NCI-H526 (cell line): Measurements from ENCODE around the gene BRIP1.
"Not testable (repeated sequence)": the region's sequence is repeated elsewhere in the genome, so short reads cannot be mapped to it uniquely, and the experiment has no call there.

Source experiments
- DNase-seq, 2 experiments: peaks; one replicate each; lab custom pipeline; 2025; lab: John Stamatoyannopoulos, UW

BRIP1 gene

DNA sequence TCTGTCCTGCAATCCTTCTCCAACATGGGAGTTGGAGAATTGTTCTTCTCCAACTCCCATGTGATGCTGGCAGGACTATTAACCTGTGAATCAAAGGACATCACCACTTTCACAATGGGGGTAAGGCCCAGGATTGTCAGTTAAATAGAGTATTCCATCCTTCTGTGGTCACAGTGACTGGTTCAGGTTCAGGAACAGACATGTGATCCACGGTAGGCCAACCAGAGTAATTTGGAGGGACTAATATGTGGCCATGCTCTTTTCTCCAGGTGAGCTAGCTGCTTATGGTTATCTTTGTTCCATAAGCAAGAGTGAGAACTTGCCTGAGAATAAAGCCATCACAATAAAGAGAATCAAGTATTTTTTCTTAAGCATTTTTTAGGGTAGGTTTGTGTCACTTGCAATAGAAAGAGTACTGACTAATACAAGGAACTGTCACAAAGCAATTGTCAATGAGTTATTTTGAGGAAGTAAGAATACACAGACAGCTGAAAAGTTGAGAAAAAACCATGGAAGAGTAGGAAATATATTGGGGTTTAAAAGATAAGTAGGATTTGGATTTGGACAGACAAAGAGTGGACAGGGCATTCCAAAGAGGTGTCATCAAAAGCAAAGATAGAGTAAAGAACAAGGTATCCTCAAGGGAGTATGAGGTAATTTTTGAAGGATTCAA is 63.4 kb downstream of the BRIP1 start:
- DNase-seq: no peak

DNA sequence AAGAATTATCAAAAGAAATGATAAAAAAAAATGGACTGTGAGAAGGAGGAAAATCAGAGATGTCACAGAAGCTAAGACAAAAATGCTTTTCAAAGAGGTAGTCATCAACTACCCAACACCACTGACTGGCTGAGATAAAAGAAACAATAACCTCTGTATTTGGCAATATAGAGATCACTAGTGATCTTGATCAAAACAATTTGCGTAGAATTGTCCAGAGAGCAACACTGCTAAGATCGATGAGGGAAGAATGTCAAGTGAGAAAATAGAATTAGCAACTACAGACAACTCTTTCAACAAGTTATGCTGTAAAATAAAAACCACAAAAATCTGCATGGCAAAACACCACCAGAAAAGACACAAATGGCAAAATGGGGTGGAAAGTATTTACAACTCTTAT is 66.0 kb downstream of the BRIP1 start:
- DNase-seq: no peak

DNA sequence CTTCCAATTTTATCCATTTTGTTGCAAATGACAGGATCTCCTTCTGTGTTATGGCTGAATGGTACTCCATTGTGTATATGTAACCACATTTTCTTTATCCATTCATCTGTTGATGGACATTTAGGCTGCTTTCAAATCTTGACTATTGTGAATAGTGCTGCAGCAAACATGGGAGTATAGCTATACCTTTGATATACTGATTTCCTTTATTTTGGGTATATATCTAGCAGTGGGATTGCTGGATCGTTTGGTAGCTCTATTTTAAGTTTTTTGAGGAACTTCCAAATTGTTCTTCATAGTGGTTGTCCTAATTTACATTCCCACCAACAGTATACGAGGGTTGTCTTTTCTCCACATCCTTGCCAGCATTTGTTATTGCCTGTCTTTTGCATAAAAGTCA is 67.8 kb downstream of the BRIP1 start:
- no peak for DNase-seq

DNA sequence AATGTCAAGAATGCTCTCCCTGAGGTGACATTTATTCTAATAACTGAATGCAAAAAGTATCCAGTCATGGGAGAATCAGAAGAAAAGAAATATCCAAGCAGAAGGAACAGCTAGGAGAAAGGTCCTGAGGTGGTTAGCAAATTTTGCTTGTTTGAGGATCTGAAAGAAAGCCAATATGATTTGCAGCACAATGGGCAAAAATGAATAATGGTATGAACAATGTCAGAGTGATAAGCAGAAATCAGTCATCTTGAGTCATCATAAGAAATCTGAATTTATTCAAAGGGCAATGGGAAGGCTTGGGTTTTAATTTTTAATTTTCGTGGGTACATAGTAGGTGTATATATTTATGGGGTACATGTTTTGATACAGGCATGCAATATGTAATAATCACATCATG is 68.5 kb downstream of the BRIP1 start:
- DNase-seq: no peak

DNA sequence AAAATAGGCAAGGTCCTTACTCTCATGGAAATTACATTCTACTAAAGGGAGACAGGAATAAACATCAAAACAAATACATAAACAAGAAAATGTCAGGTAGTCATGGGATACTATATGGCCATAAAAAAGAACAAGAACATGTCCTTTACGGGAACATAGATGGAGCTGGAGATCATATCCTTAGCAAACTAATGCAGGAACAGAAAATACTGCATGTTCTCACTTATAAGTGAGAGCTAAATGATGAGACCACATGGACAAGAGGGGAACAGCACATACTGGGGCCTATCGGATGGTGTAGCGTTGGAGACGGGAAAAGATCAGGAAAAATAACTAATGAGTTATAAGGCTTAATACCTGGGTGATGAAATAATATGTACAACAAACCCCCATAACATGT is 69.1 kb downstream of the BRIP1 start:
- DNase-seq: no peak

DNA sequence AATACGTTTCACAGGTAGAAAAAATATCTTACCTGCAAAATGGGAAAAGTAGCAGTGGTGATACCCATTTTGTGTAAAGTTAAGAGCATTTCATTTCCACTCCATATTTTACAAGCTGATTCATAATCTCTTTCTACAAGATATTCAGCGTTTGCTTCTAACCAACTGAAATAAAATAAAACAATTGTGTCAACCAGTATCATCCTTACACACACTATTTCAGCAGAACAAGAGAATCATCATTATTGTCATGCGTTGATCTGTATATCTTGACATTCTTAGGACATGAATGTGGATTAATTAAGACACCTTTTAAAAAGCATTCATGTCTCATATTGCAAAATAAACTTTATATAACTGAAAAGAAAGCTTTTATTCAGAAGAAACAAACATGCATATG is 69.8 kb downstream of the BRIP1 start:
- DNase-seq: no peak

DNA sequence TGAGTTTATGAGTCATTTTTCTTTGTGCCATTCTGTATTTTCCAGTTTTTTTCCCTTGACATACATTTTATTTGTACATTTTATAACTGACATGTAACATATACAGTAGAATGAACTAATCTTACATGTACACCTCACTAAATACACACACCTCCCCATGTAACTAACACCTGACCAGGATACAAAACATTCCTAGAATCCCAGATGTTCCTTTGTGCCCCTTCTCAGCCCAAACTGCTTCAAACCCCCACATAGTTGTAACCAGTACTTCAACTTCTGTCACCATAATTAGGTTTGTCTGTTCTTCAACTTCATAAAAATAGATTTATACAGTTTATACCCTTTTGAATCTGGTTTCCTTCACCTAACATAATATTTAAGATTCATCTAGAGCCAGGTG is 73.5 kb downstream of the BRIP1 start:
- DNase-seq: no peak

DNA sequence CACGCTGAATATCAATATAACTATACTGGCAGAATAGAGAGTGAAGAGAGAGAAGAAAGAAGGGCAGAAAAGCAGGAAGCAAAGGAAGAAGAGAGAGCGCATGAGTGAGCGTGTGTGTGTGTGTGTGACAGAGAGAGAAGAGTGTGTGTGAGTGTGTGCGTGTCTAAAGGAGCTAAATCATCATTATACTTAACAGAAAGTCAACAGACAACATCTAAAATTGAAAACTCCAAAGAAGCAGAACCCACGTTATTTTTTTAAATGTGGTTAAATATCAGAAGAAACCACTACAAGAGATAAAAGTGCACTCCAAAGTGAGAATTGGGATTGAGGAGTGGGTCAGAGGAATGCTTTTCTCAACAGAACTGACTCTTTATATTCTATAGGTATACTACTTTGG is 77.2 kb downstream of the BRIP1 start:
- no peak for DNase-seq

DNA sequence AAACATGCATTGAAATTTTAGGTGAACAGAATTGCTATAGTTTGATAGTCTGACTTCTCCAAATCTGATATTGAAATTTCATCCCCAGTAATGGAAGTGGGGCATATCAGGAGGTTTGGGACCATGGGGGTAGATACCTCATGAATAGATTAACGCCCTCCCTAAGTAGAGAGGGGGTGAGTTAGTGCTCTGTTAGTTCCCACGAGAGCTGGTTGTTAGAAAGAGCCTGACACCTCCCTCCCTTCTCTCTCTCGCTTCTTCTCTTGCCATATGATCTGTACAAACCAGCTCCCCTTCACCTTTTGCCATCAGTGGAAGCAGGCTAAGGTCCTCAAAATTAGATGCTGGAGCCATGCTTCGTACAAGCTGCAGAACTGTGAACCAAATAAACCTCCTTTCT is 78.8 kb downstream of the BRIP1 start:
- no peak for DNase-seq

DNA sequence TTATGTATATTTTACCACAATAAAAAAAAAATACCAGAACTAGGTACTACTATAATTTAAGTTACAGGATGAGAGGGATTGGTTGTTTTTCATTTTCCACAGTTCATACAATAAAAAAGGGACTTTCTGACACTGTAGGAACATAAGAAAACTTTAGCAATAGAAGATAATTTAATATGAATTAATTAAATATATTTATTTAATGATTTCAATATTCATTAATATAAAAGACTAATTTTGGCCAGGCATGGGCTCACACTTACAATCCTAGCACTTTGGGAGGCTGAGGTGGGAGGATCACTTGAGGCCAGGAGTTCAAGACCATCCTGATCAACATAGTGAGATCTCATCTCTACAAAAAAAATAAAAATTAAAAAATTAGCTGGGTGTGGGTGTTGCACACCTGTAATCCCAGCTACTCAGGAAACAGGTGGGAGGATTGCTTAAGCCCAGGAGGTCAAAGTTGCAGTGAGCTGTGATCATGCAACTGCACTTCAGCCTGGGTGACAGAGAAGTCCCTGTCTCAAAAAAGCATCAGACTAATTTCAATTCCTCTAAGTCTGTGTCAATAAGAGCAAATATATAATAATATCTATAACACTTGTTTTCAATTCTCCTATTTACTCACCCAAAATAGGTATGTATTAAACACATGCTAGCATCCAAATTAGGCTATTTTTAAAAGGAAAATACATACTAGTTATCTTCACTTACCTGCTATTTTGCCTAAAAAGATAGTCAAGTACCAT is 79.6 kb downstream of the BRIP1 start:
- no peak for DNase-seq

DNA sequence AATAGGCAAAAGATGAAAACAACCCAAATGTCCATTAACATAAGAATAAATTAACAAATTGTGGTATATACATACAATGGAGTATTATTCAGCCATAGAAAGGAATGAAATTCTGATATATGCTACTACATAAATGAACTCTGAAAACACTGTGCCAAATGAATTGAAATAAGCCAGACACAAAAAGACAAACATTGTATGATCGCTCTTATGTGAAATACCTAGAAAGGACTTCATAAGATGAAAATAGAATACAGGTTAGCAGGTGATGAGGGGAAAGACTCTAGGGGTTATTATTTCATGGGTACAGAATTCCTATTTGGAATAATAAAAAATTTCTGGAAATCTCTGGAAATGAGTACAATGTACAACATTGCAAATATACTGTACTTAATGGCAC is 80.2 kb downstream of the BRIP1 start:
- no peak for DNase-seq

DNA sequence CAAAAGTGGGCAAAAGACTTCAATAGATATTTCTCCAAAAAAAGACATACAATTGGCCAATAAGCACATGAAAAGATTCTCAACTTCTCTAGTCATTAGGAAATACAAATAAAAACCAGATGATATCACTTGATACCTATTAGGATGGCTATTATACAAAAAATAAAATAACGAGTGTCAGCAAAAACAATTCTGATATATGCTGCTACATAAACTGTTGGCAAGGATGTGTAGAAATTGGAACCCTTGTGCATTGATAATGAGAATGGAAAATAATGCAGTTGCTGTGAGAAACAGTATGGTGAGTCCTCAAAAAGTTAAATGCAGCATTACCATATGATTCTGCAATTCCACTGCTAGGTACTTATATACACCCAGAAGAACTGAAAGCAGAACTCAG is 80.6 kb downstream of the BRIP1 start:
- no peak for DNase-seq

DNA sequence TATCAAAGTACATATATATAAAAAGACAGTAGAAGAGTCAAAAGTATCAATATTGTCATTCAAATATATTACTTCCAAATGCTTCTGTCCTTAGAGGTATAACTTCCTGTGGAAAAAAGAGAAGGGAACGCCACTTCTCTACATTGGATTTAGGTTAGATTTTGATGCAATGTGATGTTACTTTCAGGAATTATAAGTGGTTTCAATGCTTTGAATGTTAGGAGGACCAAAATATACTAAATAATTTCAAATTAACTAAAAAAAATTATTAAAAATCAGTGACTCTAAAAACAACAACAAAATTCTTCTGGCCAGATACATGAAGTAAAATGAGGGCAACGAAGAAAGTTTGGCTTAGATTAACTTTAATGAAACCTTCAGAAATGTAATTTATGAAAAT is 88.0 kb downstream of the BRIP1 start:
- DNase-seq: no peak

DNA sequence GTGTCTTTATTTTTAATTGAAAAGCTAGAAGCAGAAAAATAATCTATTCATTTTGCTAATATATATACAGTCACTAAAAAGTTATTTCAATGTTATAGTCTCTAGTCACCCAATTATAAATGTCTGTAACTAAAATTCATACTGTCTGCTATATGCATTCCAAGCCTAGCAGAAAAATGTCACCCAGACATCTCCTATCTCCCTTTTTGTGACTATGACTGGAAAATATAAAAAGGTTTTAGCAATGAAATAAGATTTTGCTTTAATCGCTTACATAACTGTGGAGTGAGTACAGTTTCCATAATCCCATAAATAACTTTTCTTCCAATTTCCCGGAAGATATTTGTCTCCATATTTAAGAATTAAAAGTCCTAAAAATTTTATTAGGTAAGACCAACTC is 88.6 kb downstream of the BRIP1 start:
- DNase-seq: no peak

DNA sequence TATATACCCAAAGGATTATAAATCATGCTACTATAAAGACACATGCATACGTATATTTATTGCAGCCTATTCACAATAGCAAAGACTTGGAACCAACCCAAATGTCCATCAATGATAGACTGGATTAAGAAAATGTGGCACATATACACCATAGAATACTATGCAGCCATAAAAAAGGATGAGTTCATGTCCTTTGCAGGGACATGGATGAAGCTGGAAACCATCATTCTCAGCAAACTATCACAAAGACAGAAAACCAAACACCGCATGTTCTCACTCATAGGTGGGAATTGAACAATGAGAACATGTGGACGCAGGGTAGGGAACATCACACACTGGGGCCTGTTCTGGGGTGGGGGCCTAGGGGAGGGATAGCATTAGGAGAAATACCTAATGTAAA is 89.2 kb downstream of the BRIP1 start:
- not testable (repeated sequence) for DNase-seq

DNA sequence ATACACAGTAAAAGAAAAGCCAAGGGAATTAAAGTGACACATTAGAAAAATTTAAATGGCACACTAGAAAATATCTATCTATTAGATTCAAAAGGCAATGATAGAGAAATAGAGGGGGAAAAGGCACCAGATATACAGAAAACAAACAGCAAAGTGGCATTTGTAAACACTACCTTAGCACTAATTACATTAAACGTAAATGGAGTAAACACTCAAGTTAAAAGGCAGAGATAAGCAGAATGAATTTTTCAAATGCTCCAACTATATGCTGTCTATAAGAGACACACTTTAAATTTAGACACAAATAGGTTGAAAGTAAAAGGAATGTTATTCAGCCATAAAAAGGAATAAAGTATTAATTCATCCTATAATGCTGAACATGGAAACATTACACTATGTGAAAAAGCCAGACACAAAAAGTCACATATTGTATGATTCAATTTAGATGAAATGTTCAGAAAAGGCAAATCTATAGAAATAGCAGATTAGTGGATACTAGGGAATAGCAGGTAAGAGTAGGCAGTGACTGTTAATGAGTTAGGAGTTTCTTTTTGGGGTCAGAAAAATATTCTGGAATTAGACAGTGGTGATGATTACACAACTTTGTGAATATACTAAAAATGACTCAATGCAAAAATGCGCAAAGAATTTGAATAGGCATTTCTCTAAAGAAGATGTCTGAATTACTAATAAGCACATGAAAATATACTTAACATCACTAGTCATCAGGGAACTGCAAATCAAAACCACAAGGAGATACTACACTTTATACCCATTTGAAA is 92.4 kb downstream of the BRIP1 start:
- no peak for DNase-seq

DNA sequence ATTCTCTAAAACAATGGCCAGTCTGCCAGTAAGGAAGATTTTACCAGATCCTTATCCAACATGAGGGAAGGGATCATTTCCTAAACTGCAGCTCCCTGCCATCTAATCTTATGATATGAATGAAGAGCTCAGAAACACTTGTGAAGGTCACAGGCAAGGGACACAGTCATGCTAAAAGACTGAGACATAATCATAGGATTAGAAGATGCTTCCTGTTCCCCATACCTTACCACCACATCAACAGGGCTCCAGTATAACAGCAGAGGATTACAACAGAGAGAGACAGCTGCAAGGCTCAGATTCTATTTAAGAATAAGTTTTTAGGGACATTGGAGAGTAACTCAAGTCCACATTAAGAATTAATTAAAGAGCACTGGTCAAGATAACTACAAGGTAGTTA is 93.3 kb downstream of the BRIP1 start:
- DNase-seq: no peak

DNA sequence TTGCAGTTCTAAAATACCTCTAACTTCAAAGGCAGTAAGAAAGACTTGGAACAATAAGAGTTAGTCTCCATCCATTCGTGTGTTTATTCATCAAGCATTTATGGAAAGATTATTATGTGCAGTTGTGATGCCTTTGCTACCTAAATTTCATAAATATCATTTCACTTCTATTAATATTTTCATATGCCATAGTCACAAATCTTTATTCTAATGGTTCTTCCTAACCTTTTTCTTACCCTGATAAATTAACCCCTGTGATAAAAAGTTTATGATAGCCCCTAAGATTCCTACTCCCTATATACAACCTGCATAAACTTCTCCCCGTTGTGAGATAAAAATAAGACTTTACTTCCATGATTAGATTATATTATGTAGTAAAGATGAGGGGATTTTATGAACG is 94.9 kb downstream of the BRIP1 start:
- no peak for DNase-seq

DNA sequence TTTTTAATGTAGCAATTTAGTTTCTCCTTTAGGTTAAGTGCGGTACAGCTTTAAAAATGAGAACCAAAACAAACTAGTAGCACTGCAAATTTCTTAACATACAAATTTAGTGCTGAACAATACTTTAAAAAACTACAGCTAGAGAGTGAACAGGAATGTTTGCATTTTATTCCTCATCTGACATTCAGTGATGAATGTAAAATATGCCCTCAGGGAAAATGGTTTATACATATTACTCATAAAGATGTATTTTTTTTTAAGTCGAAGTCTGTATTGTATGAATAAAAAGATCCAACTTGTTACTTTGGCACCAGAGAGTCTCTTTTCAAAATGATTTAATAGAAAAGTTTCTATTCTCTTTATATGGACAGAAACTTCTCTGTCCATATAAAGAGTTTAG is 96.8 kb downstream of the BRIP1 start:
- DNase-seq: no peak

DNA sequence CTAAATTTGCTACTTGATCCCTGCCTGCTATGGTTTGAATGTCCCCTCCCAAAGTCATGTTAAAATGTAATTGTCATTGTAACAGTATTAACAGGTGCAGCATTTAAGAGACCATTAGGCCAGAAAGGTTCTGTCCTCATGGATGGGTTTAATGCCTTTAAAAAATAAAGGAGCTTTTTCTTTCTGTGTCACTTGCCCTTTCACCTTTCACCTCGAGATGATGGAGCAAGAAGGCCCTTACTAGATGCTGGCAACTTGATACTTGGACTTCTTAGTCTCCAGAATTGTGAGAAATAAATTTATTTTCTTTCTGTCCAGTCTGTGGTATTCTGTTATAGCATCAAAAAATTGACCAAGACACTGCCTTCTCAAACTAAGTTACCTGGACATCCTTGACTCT is 98.5 kb downstream of the BRIP1 start:
- DNase-seq: no peak

DNA sequence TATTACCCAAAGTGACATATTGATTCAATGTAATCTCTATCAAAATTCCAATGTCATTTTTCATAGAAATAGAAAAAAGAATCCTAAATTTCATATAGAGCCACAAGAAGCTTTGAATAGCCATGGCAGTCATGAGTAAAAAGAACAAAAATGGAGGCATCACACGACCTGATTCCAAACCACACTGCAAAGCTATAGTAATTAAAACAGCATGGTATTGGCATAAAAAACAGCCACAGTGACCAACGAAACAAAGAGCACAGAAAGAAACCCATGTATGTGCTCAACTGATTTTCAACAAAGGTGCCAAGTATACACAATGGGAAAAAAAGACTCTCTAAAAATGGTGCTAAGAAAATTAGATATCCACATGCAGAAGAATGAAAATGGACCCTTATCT is 101.5 kb downstream of the BRIP1 start:
- no peak for DNase-seq

DNA sequence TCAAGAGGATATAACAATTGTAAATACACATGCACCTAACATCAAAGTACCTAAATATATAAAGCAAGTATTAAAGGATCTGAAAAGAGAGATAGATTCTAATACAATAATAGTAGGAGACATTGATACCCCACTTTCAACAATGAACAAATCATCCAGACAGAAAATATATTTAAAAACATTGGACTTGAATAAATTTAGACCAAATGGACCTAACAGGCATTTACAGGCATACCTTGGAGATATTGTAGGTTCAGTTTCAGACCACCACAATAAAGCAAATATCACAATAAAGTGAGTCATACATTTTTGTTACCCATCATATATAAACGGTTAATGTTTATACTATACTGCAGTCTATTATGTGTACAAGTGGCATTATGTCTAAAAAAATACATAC is 104.0 kb downstream of the BRIP1 start:
- no peak for DNase-seq

DNA sequence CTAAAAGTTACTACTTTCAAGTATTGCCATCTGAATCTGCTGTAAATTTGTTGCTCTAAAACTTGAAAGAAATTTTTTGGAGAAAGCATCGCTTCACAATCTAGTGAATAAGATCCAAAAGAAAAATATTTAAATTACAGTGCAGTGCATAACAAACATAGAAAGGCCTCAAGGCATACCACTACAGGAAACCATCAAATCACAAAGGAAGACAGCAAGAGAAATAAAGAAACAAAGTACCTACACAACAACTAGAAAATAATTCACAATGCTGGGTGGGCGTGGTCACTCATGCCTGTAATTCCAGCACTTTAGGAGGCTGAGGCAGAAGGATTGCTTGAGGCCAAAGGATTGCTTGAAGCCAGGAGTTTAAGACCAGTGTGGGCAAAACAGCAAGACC is 104.9 kb downstream of the BRIP1 start:
- no peak for DNase-seq
